Non-pigmented ciliary epithelial cell (primary cell): ENCODE data around the gene CSTB.

ENCODE experiments used
- DNase-seq: peaks from one replicate; pipeline ENCODE4 v3.0.0-alpha.2; 2010; ENCODE audit warnings: low read depth

Gene CSTB

DNA sequence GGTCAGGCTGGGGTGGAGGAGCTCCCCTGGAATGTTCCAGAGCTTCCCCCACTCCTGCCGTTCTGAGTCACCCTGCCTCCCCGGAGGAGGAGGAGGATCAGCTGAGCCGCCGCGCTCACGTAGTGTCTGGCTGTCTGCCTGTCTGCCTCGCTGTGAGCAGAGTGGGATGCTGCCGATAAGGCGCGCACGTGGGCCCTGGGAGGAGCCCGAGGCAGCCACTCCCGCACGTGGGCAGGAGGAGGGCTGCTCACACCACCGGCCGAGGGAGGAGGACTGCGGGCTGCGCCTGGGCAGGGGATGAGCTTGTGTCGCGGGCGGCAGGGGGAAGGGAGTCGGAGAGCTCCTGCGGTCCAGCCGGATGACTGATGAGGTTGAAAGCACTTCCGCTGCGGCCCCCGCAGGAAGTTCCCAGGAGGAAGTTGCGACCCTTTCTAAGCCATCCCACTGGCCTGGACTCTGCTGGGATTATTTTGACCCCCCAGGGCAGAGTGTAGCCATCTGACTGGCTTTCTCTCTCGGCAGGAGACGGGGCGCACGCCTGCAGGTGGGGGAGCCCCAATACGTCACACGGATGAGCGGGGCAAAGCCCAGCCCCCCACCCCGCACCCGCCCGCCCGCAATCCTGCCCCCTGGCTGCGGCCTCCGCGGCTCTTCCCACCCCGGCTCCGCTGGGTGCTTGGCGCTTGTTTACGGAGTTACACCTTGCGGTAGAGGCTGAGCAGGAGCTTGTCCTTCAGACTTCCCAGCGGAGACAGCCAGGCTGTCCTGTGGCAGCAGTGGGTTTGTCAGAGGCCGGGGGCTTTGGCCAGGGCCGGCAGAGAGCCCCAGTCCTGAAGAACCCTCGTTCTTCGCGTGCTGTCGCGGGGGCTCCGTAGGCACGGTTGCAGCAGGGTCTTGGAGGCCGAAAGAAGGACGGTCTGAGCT, 47.4 kb downstream of the CSTB start:
- DNase-seq = peak; percentile 95

DNA sequence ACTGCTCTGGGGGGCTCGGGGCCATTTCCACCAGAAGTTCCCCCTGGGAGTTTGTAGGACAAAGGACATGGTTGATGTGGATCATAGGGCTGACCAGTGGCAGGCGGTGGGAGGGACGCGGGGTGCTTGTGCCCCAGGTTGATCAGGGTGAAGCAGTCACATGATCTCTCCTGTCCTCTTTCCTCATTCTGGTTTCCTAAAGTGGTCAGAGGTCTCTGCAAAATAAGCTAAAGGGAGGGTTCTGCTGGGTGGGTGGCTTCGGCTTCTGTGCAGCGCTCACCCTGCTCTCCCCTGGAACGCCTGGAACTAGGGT, 48.0 kb downstream of the CSTB start:
- DNase-seq = no peak

DNA sequence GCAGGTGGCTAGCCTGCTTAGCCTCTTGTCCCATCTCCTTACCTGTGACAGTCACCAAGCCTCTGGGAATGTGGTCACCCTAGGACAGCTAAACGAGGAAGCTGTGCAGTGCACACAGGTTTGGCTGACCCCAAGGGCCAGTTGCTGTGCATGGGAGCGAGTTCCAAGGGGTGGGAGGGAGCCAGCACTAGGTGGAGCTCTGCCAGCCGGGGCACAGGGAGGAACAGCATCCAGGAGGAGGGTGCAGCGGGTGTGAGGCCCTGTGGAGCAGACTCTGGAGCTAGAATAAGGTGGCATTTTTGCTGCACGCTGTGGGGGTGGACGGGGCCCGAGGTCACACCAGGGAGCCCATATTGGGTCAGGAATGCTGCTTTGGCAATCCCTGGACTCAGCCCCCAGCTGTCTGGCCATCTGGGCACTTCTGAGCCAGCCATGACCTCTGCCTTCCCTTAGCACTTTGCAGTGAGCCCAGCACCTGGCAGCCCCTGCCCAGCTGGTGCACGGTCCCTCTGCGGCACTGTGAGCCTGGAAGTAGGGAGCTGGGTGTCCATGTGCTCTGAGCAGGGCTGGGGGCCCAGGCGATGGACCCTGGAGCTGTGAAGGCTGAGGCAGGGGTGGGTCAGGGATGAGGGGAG, 48.5 kb downstream of the CSTB start:
- no peak for DNase-seq

DNA sequence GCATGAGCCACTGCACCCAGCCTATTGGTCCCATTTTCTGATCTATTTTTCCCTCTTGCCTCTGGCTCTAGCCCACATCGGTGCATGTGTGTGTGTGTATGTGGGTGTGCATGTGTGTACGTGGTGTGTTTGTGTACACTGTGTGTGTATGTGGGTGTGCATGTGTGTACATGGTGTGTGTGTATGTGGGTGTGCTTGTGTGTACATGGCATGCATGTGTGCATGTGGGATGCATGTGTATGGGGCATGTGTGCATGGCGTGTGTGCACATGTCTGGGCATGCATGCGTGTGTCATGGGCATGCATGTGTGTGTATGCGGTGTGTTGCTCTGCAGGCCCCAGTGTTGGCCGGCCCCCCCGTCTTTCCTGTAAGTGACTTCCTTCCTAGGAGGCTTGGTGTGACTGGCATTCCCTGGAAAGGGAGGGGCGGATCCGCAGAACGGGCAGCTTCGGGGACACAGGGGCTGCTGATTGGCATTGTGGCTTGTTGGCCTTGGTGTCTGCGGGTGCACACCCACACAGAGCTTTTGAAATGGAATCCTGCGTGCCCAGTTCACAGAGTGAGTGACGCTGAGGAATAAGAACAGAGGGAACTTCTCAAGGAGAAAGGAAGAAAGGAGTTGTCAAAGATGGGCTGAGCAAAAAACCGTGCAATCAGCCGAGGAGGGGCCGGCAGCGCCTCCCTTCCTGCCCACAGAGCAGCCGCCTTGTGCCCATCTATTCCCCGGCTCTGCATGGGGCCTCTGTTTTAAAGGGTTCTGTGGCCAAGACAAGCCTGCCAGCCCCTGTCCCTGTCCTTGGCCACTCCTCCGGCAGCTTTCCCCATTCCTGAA, 49.2 kb downstream of the CSTB start:
- DNase-seq = no peak
